ENCODE measurements around the gene RPL37A.

DNA sequence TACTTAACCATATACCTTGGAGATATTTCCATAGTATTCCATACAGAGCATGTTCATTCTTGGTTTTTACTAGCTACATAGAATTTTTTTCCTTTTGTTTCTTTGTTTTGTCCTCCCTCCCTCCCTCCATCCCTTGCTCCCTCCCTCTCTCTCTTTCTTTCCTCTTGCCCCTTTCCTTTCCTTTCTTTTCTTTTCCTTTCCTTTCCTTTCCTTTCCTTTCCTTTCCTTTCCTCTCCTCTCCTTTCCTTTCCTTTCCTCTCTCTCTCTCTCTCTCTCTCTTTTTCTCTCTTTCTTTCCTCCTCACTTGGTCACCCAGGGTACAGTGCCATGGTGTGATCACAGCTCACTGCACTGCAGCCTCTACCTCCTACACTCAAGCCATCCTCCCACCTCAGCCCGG, 28.3 kb downstream of the RPL37A start:
- TF ChIP-seq POLR2A (IDR thresholded peaks at IDR 0.05; ENCODE audit: low read depth, low read length), result no peak
- no peak for TF ChIP-seq POLR2AphosphoS5 (IDR thresholded peaks at IDR 0.05; ENCODE audit: low read depth, low read length)
